ENCODE measurements around the gene PKNOX2. TPM values are rescaled to one million over a fixed set of nuclear protein-coding genes. Genes with fewer than 3 reads are reported as not detected.

PKNOX2 gene
- total RNA-seq, 2 experiments from 2014 or later, result not detected

GRCh38 chr11:125167954-125168835, 3.6 kb downstream of the PKNOX2 start:
- Mint-ChIP-seq H3K27me3 (peaks cover 65% of the 10 kb centered on the region), H3K4me1 (ENCODE audit: low read depth) (peaks cover 17% of the 10 kb centered on the region), H3K27ac (no peak overlapping the region), H3K9me3 (no peaks in the 10 kb centered on the region), H3K36me3 (no peaks in the 10 kb centered on the region), H3K4me3 (no peak overlapping the region)
- intact Hi-C loops (cut with micrococcal nuclease), result loop anchor here (10.0 kb wide), 1 partner anchor 237 kb away; no protein-coding TSS in a partner anchor
- POLR2A ChIA-PET, result no interaction called here
- CTCF ChIA-PET, result interaction anchor here (0.8 to 1.3 kb wide), 3 partner anchors 26 to 44 kb away, joined by 3 to 4 read pairs (median 3); no protein-coding TSS in a partner anchor
- no peak for DNase-seq

DNA sequence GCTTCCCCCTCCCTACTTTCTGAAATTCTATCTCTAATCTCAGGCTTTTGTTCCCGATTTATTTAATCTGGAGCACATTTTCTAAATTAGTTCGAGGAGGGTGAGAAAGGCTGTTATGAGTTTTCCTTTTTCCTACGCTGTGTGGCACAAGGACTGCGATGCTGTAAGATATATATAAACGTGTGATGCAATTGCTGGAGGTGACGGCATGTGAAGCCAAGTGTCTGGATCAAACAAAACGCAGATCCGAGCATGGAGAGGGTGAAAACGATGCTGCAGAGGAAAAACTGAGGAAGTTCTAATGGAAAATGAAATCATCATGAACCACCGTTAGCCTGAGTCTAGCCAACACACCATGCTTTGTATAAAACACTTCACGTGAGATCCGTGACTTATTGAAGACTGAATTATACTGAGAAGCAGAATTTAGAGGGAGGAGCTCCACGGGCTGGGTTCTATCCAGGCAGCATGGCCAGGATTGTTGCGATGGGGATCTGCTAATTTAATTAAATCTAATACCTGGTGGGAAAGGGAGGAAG, 4.4 kb downstream of the PKNOX2 start:
- no peaks in the 10 kb centered on the region for H3K9me3 Mint-ChIP-seq
- ChIA-PET CTCF (interaction anchor here (1.3 kb wide), 1 partner anchor 27 kb away, joined by 4 read pairs; no protein-coding TSS in a partner anchor), POLR2A (no interaction called here)
- no peak overlapping the region for H3K4me3 Mint-ChIP-seq
- peaks cover 64% of the 10 kb centered on the region for H3K27me3 Mint-ChIP-seq
- no peaks in the 10 kb centered on the region for H3K36me3 Mint-ChIP-seq
- no peak for DNase-seq
- intact Hi-C loops (cut with micrococcal nuclease), result loop anchor here (10.0 kb wide), 1 partner anchor 236 kb away; no protein-coding TSS in a partner anchor
- H3K4me1 Mint-ChIP-seq (ENCODE audit: low read depth), result peaks cover 15% of the 10 kb centered on the region
- no peak overlapping the region for H3K27ac Mint-ChIP-seq

GRCh38 chr11:125170001-125170509, 5.5 kb downstream of the PKNOX2 start:
- ChIA-PET CTCF (interaction anchor here (0.9 kb wide), 1 partner anchor 28 kb away, joined by 3 read pairs; no protein-coding TSS in a partner anchor), POLR2A (interaction anchor here (0.6 kb wide), 1 partner anchor 332 kb away, joined by 3 read pairs; no protein-coding TSS in a partner anchor)
- Mint-ChIP-seq H3K4me3 (no peak overlapping the region), H3K27ac (no peak overlapping the region), H3K36me3 (no peaks in the 10 kb centered on the region), H3K4me1 (ENCODE audit: low read depth) (peaks cover 14% of the 10 kb centered on the region), H3K27me3 (peaks cover 66% of the 10 kb centered on the region), H3K9me3 (no peaks in the 10 kb centered on the region)
- intact Hi-C loops (cut with micrococcal nuclease), result no loop called here
- no peak for DNase-seq

- Mint-ChIP-seq H3K9me3 (no peaks in the 10 kb centered on the region), H3K4me3 (no peak overlapping the region), H3K36me3 (no peaks in the 10 kb centered on the region), H3K27ac (no peak overlapping the region), H3K27me3 (peaks cover 66% of the 10 kb centered on the region), H3K4me1 (ENCODE audit: low read depth) (peaks cover 11% of the 10 kb centered on the region)
- ChIA-PET POLR2A (interaction anchor here (0.6 kb wide), 1 partner anchor 333 kb away, joined by 3 read pairs; no protein-coding TSS in a partner anchor), CTCF (interaction anchor here (0.9 kb wide), 1 partner anchor 28 kb away, joined by 3 read pairs; no protein-coding TSS in a partner anchor)
- DNase-seq, result no peak
- intact Hi-C loops (cut with micrococcal nuclease), result no loop called here
Observed at GRCh38 chr11:125170510-125171031, 6.0 kb downstream of the PKNOX2 start.

- POLR2A ChIA-PET, result no interaction called here
- no peaks in the 10 kb centered on the region for H3K4me1 Mint-ChIP-seq (ENCODE audit: low read depth)
- H3K4me3 Mint-ChIP-seq, result no peak overlapping the region
- intact Hi-C loops (cut with micrococcal nuclease), result no loop called here
- no peak for DNase-seq
- no peaks in the 10 kb centered on the region for H3K36me3 Mint-ChIP-seq
- CTCF ChIA-PET, result no interaction called here
- peaks cover 58% of the 10 kb centered on the region for H3K27me3 Mint-ChIP-seq
- no peak overlapping the region for H3K27ac Mint-ChIP-seq
- no peaks in the 10 kb centered on the region for H3K9me3 Mint-ChIP-seq
Observed at GRCh38 chr11:125171974-125172373, 7.4 kb downstream of the PKNOX2 start.

DNA sequence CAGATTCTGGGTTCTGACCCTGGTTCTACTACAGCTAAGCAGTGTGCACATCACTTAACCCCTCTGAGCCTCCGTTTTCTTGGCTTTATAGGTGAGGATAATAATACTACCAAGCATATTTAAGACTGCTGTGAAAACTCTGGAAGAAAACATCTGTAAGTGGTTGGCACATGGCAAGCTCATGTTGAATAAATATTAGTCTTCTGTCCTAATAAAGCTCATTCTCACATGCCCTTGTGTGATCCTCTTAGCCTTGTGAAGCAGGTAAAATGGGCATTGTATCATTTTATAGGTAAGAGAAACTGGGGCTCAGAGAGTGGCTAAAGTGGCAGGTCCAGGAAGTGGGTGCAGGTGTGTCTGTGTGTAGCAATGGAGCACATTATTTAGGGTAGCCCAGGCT, 8.5 kb downstream of the PKNOX2 start:
- Mint-ChIP-seq H3K27ac (no peak overlapping the region), H3K4me1 (ENCODE audit: low read depth) (no peaks in the 10 kb centered on the region), H3K4me3 (no peak overlapping the region), H3K36me3 (no peaks in the 10 kb centered on the region), H3K9me3 (no peaks in the 10 kb centered on the region), H3K27me3 (peaks cover 55% of the 10 kb centered on the region)
- DNase-seq, result no peak
- intact Hi-C loops (cut with micrococcal nuclease), result no loop called here
- POLR2A ChIA-PET, result no interaction called here
- CTCF ChIA-PET, result interaction anchor here (1.9 kb wide), 1 partner anchor 31 kb away, joined by 7 read pairs; no protein-coding TSS in a partner anchor

- H3K4me3 Mint-ChIP-seq, result no peak overlapping the region
- CTCF ChIA-PET, result interaction anchor here (1.9 kb wide), 1 partner anchor 31 kb away, joined by 7 read pairs; no protein-coding TSS in a partner anchor
- intact Hi-C loops (cut with micrococcal nuclease), result no loop called here
- H3K27me3 Mint-ChIP-seq, result peaks cover 50% of the 10 kb centered on the region
- H3K4me1 Mint-ChIP-seq (ENCODE audit: low read depth), result no peaks in the 10 kb centered on the region
- DNase-seq, result no peak
- no peaks in the 10 kb centered on the region for H3K9me3 Mint-ChIP-seq
- H3K36me3 Mint-ChIP-seq, result no peaks in the 10 kb centered on the region
- POLR2A ChIA-PET, result no interaction called here
- no peak overlapping the region for H3K27ac Mint-ChIP-seq
Observed at GRCh38 chr11:125173556-125173955, 9.0 kb downstream of the PKNOX2 start.

DNA sequence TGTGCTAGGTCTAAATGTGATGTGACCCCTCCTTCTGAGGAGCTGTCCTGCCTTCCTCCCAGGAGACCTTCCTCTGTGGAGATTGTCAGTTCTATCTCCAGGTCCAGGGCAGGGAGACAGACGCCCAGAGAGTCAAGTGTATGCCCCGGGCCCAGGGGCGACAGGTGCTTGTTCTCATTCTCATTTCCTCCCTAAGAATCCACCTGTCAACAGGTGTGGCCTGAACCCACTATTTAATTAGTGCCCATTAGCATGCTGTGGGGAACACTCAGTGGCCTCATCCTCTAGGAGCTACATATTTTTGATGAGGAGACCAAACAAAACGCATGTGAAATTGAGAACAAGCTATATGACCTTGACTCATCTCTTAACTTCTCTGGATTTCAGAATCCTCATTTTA, 9.5 kb downstream of the PKNOX2 start:
- intact Hi-C loops (cut with micrococcal nuclease), result no loop called here
- ChIA-PET POLR2A (no interaction called here), CTCF (interaction anchor here (1.9 kb wide), 1 partner anchor 32 kb away, joined by 7 read pairs; no protein-coding TSS in a partner anchor)
- no peak overlapping the region for H3K27ac Mint-ChIP-seq
- no peaks in the 10 kb centered on the region for H3K9me3 Mint-ChIP-seq
- no peaks in the 10 kb centered on the region for H3K4me1 Mint-ChIP-seq (ENCODE audit: low read depth)
- H3K4me3 Mint-ChIP-seq, result no peak overlapping the region
- no peak for DNase-seq
- H3K27me3 Mint-ChIP-seq, result peaks cover 47% of the 10 kb centered on the region
- H3K36me3 Mint-ChIP-seq, result no peaks in the 10 kb centered on the region

DNA sequence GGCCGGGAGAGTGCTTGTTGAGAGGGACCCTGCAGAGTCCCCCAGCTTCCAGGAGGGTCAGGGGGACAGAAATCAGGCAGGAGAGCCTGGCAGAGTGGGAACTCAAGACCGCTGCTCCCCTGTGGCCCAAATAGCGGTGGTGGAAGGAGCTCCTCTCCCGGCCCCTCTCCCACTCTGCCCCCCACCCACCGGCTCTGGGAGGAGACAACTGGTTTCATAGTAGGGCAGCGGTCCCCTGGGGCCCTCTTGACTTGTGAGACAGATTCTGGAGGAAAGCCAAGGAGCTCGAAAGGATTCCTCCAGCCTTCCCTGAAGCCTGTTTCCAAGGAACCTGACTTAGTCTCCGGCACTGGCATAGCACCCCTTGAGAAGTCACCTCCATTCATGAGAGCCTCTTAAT, 10.1 kb downstream of the PKNOX2 start:
- intact Hi-C loops (cut with micrococcal nuclease), result no loop called here
- peaks cover 44% of the 10 kb centered on the region for H3K27me3 Mint-ChIP-seq
- POLR2A ChIA-PET, result no interaction called here

DNA sequence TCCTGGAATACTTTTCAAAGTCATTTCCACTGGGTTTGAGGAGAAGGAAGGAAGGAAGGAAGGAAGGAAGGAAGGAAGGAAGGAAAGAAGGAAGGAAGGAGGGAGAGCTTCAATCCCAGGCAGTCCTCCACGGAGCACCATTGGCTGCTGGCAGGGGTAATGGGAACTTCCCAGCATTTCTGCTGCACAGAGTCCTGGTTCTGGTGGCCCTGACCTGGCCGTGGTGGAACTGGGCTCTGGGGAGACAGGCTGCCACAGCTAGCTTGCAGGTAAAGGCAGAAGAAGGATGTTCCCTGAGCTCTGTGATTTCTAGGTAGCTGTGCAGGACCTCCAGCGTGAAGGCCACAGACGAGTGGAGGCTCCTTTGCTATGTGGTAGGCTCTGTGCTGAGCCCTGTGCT, 10.6 kb downstream of the PKNOX2 start:
- Mint-ChIP-seq H3K27me3 (peaks cover 43% of the 10 kb centered on the region), H3K27ac (no peak overlapping the region), H3K9me3 (no peaks in the 10 kb centered on the region), H3K36me3 (no peaks in the 10 kb centered on the region), H3K4me3 (no peak overlapping the region), H3K4me1 (ENCODE audit: low read depth) (no peaks in the 10 kb centered on the region)
- ChIA-PET POLR2A (no interaction called here), CTCF (interaction anchor here (1.4 kb wide), 1 partner anchor 33 kb away, joined by 5 read pairs; no protein-coding TSS in a partner anchor)
- intact Hi-C loops (cut with micrococcal nuclease), result no loop called here
- no peak for DNase-seq

More for the DNA sequence above, 10.1 kb downstream of the PKNOX2 start:
- Mint-ChIP-seq H3K27ac (no peak overlapping the region), H3K36me3 (no peaks in the 10 kb centered on the region), H3K4me1 (ENCODE audit: low read depth) (no peaks in the 10 kb centered on the region), H3K9me3 (no peaks in the 10 kb centered on the region), H3K4me3 (no peak overlapping the region)
- CTCF ChIA-PET, result interaction anchor here (1.4 kb wide), 1 partner anchor 33 kb away, joined by 5 read pairs; no protein-coding TSS in a partner anchor
- DNase-seq, result no peak

GRCh38 chr11:125175896-125176575, 11.5 kb downstream of the PKNOX2 start:
- POLR2A ChIA-PET, result no interaction called here

More at GRCh38 chr11:125175896-125176575, 11.5 kb downstream of the PKNOX2 start:
- no peak overlapping the region for H3K4me3 Mint-ChIP-seq
- H3K9me3 Mint-ChIP-seq, result no peaks in the 10 kb centered on the region
- no peak overlapping the region for H3K27ac Mint-ChIP-seq
- no peaks in the 10 kb centered on the region for H3K36me3 Mint-ChIP-seq
- no peak for DNase-seq
- peaks cover 40% of the 10 kb centered on the region for H3K27me3 Mint-ChIP-seq
- no peaks in the 10 kb centered on the region for H3K4me1 Mint-ChIP-seq (ENCODE audit: low read depth)
- intact Hi-C loops (cut with micrococcal nuclease), result no loop called here
- CTCF ChIA-PET, result interaction anchor here (1.4 kb wide), 1 partner anchor 34 kb away, joined by 5 read pairs; no protein-coding TSS in a partner anchor

All from activated CD4-positive, alpha-beta memory T cell treated with anti-CD3 and anti-CD28 coated beads for 36 hours (primary cell).